ENCODE results near the gene ZSWIM3.

GRCh38 chr20:45817376-45818194 lies 39.8 kb upstream of the ZSWIM3 start:
- no peak for TF ChIP-seq CREB3 (CRISPR knock-in tag; IDR thresholded peaks at IDR 0.05)
- no peak for TF ChIP-seq TBP (CRISPR knock-in tag; IDR thresholded peaks at IDR 0.05)
- no peak for TF ChIP-seq ARHGAP35 (CRISPR knock-in tag; IDR thresholded peaks at IDR 0.05; ENCODE audit: borderline replicate concordance)
- no peak for TF ChIP-seq ZNF678 (CRISPR knock-in tag; IDR thresholded peaks at IDR 0.05)
- no peak for TF ChIP-seq ZNF230 (CRISPR knock-in tag; IDR thresholded peaks at IDR 0.05)
- TF ChIP-seq SMAD1 (CRISPR knock-in tag; IDR thresholded peaks at IDR 0.05; ENCODE audit: borderline replicate concordance, low read depth): no peak
- TF ChIP-seq EZH2 (conservative IDR thresholded peaks at IDR 0.05; ENCODE audit: low read depth, low read length): no peak
- TF ChIP-seq ETV6 (CRISPR knock-in tag; conservative IDR thresholded peaks at IDR 0.05): no peak
- TF ChIP-seq MYC (CRISPR knock-in tag; IDR thresholded peaks at IDR 0.05; ENCODE audit: borderline replicate concordance): no peak

All from HepG2 (cell line).